Measurements from ENCODE around the gene COMMD4.
"Not testable (repeated sequence)": the region's sequence is repeated elsewhere in the genome, so short reads cannot be mapped to it uniquely, and the experiment has no call there.

Gene COMMD4

DNA sequence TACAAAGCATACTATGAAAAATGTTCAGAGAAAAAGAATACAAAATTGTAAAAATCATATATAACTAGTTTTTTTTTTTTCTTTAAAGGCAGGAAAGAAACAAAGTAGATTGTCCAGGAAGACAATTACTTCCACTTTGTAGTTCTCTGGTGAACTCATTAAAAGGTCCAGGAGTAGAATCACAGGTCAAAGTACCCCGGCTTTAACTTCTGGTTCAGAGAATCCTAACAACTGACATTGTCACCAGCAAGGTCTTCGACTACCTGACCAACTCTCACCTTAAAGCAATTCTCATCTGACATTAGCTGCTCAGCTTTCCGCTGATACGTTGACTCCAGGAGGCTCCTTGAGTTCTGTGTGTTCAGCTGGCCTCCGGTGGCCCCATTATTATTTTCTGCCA, 48.1 kb downstream of the COMMD4 start:
- DNase-seq = not testable (repeated sequence)
